Stimulated activated naive CD4-positive, alpha-beta T cell (primary cell): ENCODE data around the gene DYNLL1.
A peak's percentile ranks its signal among the peaks of the same experiment; 100 is the strongest.
"Not testable (repeated sequence)": the region's sequence is repeated elsewhere in the genome, so short reads cannot be mapped to it uniquely, and the experiment has no call there.

Source experiments
- DNase-seq, 6 experiments: peaks; one replicate each; lab custom pipeline; 2025; lab: John Stamatoyannopoulos, UW

DYNLL1 gene

DNA sequence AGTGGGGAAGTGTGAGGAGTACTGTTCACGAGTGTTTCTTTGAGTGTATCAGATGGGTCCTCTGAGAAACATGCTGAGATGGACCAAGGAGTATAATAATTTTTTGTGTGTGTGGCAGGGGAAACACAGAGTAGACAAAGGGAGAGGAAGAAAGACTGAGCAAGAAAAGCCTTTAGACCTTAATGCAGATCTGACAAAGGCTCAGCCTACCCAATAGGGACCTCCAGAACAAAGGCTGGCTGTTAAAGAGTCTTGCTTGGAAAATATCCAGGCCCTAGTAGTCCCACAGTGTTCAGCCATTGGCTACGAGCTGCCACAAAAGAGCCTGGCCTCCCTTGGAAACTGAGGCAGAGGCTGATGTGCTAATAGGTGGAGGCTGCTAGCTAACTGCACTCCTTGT is 19.6 kb downstream of the DYNLL1 start:
- DNase-seq = no peak

DNA sequence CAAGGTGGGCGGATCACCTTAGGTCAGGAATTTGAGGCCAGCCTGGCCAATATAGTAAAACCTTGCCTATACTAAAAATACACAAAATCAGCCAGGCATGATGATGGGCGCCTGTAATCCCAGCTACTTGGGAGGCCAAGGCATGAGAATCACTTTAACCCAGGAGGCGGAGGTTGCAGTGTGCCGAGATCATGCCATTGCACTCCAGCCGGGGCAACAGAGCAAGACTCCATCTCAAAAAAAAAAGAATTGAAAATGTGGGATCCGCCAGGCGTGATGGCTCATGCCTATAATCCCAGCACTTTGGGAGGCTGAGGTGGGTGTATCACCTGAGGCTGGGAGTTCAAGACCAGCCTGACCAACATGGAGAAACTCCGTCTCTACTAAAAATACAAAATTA is 23.4 kb downstream of the DYNLL1 start:
- DNase-seq = not testable (repeated sequence)

DNA sequence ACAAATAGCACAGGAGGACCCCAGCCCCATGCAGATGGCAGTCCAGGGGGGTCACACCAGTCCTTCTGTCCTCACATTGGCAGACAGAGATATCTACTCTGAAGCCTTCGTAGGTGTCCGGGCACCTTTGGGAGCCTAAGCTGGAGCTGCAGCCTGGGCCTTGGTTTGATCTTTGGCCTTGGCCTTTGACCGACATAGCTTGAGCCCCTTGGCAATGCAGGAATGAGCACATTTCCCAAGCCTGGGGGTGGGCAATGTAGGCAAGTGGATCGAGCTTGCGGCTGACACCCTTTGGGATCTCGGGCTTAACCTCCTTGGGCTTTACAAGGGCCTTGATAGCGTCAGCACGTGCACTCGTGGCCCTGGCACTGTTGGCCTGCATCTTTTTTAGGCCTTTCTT is 26.7 kb downstream of the DYNLL1 start:
- DNase-seq = no peak

DNA sequence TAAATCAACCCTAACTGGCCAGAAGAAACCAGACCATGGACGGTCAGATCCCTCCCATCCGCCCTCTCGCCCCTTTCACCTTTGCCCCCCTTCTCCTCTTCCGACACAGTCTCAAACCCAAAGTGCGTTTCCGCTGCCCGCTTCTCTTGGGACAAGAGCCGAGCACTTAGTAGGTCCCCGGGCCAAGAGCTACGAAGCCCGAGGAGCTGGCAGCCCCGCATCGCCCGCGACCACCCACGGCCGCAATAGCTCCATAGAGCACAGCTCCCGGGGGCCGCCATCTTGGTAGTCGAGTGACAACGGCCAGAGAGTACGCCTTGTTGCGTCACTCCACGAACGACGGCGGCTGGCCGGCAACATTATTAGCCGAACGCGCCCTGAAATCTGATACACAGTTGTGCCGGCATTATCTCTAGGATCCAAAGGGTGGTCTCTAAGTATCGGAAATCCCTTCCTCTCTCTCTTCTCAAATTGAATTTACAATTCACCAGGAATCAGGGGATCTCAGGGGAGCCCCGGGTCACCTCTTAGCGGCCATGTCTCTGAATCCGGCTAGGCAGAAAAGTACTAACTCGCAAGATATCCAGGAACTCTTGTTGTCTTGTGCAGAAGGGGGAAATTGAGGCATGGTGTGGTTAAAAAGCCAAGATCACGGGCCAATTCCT is 33.1 kb downstream of the DYNLL1 start, which contains the start of gene COQ5:
COQ5 (minus strand) TSS at position 298 of the 665 bp plus-strand sequence; CDS start at position 281, 17 bp downstream.
- peak; percentile 62 to 85 (median 74) for DNase-seq

DNA sequence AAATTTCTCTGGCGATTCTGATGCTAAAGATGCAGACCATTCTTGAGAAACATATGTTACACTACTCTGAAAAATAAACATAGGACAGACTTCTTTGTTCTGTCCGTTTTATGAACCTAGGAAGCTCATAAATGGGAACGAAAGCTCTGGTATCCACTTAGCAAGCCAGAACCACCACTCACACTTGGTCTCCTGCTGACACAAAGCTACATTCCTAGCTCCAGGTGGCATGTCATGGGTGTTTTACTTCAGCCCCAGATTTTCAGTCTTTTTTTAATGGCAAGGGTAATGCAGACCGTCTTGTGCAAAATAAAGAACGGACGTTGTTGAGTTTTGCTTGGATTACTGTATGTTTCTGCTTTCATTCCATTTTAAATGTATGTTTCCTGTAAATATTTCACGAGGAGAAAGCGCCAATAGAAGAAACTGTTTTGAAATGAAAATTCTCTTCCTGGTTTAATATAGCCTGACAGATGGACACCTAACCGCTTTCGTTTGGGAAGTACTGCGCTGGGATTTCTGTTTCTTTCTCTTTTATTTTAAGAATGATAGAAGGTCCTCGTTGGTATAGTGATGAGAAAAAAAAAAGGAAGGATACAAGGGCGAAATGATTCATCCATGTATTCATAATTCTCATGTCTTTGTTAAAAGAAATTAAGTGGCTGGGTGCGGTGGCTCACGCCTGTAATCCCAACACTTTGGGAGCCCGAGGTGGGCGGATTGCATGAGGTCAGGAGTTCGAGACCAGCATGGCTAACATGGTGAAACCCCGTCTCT is 33.9 kb downstream of the DYNLL1 start:
- DNase-seq = peak in 2 of 6 experiments; percentile 1 to 33

DNA sequence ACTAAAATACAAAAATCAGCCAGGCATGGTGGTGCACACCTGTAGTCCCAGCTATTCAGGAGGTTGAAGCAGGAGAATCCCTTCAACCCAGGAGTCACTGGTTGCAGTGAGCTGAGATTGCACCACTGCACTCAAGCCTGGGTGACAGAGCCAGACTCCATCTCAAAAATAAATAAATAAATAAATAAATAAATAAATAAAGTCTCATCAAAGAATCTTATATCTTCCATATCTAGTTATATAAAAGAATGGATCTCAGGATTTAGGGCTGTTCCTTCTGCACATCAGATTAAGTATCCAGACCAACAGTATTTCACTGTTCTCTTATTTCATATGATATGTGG is 34.5 kb downstream of the DYNLL1 start:
- DNase-seq = not testable (repeated sequence)

DNA sequence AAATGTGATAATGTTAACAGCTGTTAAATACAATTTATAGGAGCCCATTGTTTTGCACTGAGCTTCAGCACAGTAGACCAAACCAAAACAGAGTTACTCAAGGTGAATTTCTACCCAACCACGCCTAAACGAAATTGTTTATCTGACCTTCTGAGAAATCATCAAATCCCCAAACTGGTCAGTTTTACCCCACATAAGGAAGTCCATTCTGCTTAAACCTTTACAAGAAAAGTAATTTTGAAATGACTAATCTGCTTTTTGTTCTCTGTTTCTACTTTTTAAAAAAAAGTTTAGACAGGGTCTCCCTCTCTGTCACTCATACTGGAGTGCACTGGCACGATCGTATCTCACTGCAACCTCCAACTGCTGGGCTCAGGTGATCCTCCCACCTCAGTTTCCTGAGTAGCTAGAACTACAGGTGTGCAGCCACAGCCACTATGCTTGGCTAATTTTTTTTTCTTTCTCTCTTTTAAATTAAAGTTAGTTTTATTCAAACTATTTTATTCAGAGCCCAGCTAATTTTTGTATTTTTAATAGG is 36.9 kb downstream of the DYNLL1 start:
- DNase-seq = no peak

DNA sequence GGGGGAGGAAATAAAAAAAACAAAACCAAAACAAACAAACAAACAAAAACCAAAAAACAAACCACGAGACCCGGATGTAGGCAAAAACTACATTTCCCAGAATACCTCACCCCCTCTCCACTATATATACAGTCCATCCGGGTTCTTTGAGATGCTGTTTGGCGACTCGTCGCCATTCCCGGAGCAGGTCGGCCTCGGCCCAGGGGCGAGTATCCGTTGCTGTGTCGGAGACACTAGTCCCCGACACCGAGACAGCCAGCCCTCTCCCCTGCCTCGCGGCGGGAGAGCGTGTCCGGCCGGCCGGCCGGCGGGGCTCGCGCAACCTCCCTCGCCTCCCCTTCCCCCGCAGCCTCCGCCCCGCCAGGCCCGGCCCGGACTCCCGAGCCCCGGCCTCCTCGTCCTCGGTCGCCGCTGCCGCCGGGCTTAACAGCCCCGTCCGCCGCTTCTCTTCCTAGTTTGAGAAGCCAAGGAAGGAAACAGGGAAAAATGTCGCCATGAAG is 38.3 kb downstream of the DYNLL1 start, which contains the start of gene RNF10:
RNF10 (plus strand) TSS at position 154 of the 500 bp plus-strand sequence. CDS start 456 bp downstream, outside the sequence.
- DNase-seq = peak; percentile 70 to 88 (median 72)

DNA sequence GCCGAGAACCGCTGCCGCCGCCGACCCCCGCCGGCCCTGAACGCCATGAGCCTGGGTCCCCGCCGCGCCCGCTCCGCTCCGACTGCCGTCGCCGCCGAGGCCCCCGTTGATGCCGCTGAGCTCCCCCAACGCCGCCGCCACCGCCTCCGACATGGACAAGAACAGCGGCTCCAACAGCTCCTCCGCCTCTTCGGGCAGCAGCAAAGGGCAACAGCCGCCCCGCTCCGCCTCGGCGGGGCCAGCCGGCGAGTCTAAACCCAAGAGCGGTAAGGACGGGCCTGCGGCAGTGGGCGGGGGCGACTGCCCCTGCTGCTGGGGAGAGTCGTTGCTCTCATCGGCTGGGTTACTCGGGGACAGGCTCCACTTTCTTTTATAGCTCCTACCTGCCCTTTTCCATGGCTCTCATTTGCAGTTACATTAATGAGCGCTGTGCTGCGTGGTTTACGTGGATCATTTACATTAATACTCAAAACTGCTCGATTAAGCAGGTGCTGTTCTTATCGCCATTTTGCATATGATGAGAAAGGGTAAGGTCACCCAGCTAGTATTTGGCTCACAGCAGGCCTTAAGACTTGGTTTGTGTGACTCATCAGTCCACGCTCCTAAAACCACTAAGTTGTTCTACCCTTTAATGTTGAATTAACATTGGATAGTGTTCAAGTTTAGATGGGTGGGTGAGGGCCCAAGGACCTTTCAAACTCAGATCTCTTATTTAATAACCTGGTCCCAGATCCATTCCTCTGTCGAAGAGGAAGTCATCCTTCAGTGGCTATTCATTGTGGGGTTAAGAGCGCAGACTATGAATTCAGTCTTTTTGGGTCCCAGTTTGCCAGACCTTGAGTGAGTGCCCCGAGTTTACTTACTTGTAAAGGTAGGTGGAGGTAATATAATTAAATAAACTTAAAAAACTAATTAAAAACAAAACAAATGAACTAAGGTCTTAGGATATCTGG is 39.1 kb downstream of the DYNLL1 start:
- peak; percentile 22 to 80 (median 62) for DNase-seq

DNA sequence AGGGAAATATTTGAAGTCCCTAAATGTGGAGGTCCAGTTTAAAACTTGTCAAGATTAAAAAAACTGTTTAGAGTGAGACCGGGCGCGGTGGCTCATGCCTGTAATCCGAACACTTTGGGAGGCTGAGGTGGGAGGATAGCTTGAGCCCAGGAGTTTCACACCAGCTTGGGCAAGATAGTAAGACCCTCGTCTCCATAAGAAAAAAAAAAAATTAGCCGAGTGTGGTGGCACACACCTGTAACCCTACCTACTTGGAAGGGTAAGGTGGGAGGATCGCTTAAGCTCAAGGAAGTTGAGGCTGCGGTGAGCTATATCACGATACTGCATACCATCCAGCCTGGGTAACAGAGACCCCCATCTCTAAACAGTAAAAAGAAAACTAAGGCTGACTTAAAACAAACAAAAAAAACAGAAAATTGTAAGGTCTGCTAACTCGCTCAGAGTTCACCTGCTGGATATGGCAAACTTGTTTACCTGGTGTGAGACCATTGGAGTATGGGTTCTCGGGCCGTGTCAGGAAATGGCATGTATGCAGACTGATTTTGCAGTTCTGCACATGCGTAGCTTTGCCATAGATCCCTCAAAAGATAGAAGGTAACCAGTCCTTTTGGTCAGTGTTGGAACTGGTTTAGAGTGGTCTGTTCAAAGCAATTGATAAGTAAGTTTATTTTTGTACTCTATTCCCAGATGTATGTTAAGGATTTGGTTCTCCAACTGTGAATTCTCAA is 40.3 kb downstream of the DYNLL1 start:
- DNase-seq = peak in 4 of 6 experiments; percentile 4 to 23 (median 11)

DNA sequence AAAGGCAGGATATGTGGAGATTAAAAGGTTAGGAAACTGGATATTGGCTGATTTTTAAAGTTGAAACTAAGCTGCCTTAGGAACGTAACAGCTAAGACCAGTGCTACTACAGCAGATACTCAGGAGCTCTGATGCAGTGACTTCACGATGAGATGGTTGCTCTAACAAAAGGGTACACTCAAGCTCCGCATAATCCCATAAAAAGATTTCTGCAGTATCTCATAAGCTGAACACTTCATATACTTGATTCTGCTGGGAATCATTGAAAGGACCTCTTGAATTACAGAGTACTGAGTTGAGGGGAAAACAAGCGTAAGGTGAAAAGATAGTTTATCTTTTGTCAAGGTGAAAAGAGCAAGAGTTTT is 41.9 kb downstream of the DYNLL1 start:
- DNase-seq = no peak

DNA sequence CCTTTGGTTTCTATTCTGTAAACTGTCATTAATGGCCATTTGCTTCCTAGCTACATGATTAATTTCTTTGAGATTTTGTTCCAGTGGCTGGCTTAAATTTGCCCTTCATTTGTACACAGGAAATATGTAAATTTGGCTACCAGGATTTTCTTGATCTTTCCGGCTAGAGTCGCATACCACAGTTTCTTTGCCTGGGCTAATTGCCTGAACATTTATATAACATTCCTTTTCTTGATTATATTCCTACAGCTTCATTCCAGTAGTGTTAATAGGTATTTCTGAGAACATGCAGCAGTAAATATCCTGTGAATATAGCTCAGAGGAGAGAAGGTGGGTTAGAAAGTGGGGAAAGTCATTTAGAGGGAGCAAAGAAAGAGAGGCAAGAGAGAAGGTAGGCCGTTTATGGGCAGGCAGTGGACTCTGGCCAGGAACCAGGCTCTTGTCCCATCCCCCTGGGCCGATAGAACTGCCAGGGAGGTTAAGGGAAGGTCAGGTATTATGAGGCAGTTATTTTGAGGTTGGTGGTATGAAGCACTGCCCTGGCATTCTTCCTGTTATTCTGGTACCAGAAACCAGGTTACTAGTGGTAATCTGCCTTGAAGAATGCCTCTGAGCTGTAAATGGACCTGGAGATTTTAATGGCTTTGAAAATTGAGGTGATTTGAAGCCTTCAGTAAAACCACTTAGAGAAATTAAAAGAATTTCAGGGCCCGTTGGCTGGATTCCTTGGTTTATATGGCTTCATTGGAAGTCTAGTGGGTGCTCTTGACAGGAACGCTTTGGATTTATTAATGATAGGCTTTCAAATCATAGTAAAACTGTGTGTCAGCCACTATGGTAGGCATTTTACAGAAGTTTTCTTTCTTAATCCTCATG is 42.6 kb downstream of the DYNLL1 start:
- no peak for DNase-seq

DNA sequence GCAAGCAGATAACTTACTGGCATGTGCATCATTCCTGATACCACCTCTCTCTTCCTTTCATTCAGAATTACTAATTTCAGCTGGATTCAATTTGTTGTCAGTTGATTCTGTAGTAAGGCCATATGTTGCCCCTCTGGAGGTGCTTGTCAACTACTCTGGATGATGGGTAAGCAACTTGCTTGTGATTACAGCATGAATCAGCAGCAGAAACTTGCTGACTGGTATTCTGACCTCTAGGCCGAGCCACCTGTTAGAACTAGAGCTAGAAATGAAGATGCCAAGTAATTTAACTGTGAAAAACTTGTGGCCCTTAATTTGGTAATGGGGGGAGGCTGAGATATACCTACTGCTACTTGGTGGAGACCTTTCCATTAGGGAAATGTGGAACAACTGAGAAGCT is 43.4 kb downstream of the DYNLL1 start:
- no peak for DNase-seq

DNA sequence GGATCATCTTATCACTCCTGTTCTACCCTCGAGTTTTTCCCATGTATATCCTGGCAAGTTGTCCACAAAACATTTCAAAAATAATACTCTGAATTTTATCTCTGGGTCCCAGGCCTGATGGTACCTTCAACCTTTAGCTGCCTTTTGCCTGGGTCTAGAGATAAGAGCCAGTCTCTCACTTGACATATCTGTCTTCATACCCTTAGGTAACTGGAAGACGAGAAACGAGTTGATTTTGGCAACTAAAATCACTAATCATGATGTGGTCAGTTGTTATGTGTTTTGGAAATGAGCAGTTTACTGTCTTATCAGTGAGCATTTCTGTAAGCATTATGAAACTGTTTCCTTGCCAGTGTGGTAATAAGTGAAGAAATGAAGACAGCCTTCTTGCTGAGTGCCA is 44.5 kb downstream of the DYNLL1 start:
- no peak for DNase-seq

DNA sequence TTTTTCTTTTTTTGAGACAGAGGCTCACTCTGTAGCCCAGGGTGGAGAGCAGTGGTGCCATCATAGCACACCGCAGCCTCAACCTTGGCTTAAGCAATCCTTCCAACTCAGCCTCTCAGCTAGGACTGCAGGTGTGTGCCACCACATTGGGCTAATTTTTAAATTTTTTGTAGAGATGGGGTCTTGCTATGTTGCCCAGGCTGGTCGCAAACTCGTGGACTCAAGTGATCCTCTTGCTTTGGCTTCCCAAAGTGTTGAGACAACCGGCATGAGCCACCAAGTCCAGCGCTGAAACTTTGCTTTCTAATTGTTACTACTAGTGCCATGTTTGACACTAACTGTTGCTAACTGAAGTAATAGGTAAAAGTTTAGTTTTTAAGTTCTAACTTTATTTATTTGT is 46.3 kb downstream of the DYNLL1 start:
- no peak for DNase-seq

DNA sequence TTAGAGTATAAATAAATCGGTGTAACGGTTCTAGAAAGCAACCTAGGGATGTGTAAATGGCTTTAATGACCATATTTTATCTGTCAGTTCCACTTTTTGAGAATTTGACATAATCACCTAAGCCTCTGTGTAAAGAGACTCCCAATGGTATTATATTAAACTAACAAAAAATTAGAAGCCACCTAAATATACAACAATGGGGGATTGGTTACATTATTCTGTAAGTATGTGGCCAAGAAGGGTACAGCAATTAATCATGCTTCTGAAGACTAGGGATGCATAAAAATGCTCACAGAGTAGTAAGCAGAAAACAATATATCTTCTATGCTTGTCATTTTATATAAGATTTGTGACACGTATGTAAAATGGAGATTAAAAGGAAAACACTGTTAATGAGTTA is 48.8 kb downstream of the DYNLL1 start:
- DNase-seq = no peak

DNA sequence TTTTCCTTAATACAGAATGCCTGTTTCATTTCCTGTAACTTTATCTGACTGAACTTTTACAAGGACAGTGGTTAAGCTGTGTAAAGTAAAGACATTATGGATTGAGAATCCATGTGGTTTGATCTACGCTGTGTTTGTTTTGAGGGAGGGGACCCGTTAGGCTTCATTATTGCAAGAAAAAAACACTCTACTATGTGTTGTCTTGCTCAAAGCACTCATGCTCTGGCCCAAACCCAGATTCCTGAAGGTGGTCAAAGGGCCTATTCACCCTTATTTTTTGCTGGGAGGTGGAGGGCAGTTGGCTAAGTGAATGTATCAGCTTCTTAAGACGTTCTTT is 50.1 kb downstream of the DYNLL1 start:
- no peak for DNase-seq
